Pancreas (tissue), 10 donors: ENCODE data around the gene OTULINL. TPM values are rescaled to one million over a fixed set of nuclear protein-coding genes. Genes with fewer than 3 reads are reported as not detected.
A peak's percentile ranks its signal among the peaks of the same experiment; 100 is the strongest.

Source experiments
- ATAC-seq, 4 donors: fragments of 200-7000 bp; cut with Tn5 transposase; one replicate each; pipeline versions ENCODE4 v1.8.0 to v1.9.1; 2020; ENCODE audit warnings: mild to moderate bottlenecking in 4 of 4, moderate library complexity in 4 of 4
- DNase-seq, 6 donors: peaks; one replicate each; pipeline ENCODE4 v3.0.0-alpha.2; 2020
- FAIRE-seq: peaks from 2 replicates; lab custom pipeline; 2012; peaks lifted over from hg19 to GRCh38; lab: Jason Lieb, UNC
- H3K27ac ChIP-seq, 4 donors: fragments of 200-600 bp; sonication (generic); 1 replicate in 3 of 4; 2 replicates in 1 of 4; pipeline versions ENCODE4 v1.5.0 to v1.8.0; 2020
- H3K27me3 ChIP-seq, 4 donors: fragments of 200-600 bp; one replicate each; pipeline ENCODE4 v1.8.0; 2021
- H3K36me3 ChIP-seq, 3 donors: fragments of 200-600 bp; sonication (generic) in 1 of 3; one replicate each; pipeline versions ENCODE4 v1.5.0 to v1.8.0; 2020 to 2021
- H3K4me1 ChIP-seq, 3 donors: fragments of 200-600 bp; one replicate each; pipeline ENCODE4 v1.8.0; 2021
- H3K4me3 ChIP-seq, 4 donors: fragments of 200-600 bp; sonication (generic) in 2 of 4; one replicate each; pipeline versions ENCODE4 v1.5.0 to v1.8.0; 2020 to 2021
- H3K9me3 ChIP-seq, 4 donors: fragments of 200-600 bp; one replicate each; pipeline ENCODE4 v1.8.0; 2021
- whole genome bisulfite sequencing, 2 donors: extraction: QIAGEN DNeasy Blood & Tissue Kit; methylation state at CpG; one replicate each; pipeline ENCODE4 v1.1.7; 2013; 5-methylcytosine and 5-hydroxymethylcytosine counted together
- intact Hi-C, 3 donors: fragments of 100-400 bp; cut with DNase I; formaldehyde crosslinking; loops; one replicate each; pipeline versions ENCODE4 v1.11.1 to v1.14.2; 2022
- polyA plus RNA-seq, 2 donors: library from polyadenylated mRNA; stranded (reverse); fragments of 200-250 nt; gene quantifications; one replicate each; pipeline ENCODE4 v1.2.3, GENCODE V29; 2013
- total RNA-seq, 6 donors: library from RNA; stranded (reverse); fragmentation: NEBNext Ultra II Directional in 4 of 6; extraction: Animal tissue kit (Norgen Biotek cat#: 25700) in 4 of 6; gene quantifications; one replicate each; pipeline versions ENCODE4 v1.2.1 to v1.2.4, GENCODE V29; 2021 to 2023
- TF ChIP-seq, protein P1 (sequence below), 4 donors: fragments of 200-600 bp; sonication (generic) in 3 of 4; IDR thresholded peaks; one replicate each; pipeline versions ENCODE4 v1.5.0 to v1.8.0; 2021; ENCODE audit warnings: antibody characterized with exemption in 4 of 4
- donor health status: healthy with polysubstance abuse.
- donor health status: DM: no; HTN: no; CAD: no; lungs with moderate emphysema.
- donor health status: DM: no; HTN: no; CAD: no.
- donor health status: control.
- donor health status: control.
- donor health status: Bipolar disorder and iron deficiency.
- donor health status: DM: yes; HTN: yes; CAD: no.
- donor health status: DM: no; HTN: no; CAD: no.
- donor health status: DM: no; HTN: no; CAD: no.
- donor health status: DM: yes; HTN: yes; CAD: no.

Gene OTULINL
- total and polyA plus RNA-seq, 8 donors, result 4.6 to 24.2 (median 13.0) TPM

DNA sequence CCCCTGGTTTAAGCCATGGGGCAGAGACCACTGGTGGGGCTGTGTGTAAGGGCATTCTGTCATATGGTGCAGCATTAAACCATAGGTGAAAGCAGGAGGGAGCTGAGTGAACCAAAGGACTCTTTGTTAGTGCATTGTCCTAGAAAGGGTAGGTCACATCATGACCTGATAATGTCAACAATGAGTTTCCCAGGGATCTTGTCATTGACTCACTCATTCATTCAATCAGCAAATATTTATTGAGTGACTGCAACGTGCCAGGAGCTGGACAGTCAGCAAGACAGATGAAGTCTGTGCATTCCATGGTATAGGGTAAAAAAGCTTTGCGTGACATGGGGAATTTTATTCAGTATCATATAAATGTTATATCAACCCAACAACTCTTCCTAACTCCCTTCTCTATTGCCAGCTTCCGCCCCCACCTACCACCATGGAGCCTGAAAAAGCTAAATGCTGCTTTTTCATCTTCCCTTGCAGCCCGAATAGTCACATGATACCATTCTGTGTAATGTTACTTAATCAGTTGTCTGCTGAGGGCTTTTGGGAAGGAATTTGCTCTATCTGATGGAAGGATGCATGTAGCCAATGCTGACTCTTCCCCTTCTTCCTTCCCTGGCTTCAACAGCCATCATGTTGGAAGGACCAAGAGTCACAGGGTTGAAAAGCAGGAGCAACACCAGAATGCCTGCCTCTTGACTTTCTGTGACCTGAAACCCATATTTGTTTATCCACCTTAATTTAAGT lies 11.5 kb upstream of the OTULINL start:
- no peak for ATAC-seq
- Histone ChIP-seq H3K9me3 (no peaks in the 10 kb centered on the region), H3K4me3 (no peak overlapping the region), H3K27ac (no peak overlapping the region), H3K27me3 (no peaks in the 10 kb centered on the region), H3K36me3 (no peaks in the 10 kb centered on the region), H3K4me1 (peaks cover 0 to 7% (median 5%) of the 10 kb centered on the region in 3 donors)
- TF ChIP-seq, protein P1, sequence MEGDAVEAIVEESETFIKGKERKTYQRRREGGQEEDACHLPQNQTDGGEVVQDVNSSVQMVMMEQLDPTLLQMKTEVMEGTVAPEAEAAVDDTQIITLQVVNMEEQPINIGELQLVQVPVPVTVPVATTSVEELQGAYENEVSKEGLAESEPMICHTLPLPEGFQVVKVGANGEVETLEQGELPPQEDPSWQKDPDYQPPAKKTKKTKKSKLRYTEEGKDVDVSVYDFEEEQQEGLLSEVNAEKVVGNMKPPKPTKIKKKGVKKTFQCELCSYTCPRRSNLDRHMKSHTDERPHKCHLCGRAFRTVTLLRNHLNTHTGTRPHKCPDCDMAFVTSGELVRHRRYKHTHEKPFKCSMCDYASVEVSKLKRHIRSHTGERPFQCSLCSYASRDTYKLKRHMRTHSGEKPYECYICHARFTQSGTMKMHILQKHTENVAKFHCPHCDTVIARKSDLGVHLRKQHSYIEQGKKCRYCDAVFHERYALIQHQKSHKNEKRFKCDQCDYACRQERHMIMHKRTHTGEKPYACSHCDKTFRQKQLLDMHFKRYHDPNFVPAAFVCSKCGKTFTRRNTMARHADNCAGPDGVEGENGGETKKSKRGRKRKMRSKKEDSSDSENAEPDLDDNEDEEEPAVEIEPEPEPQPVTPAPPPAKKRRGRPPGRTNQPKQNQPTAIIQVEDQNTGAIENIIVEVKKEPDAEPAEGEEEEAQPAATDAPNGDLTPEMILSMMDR (IDR thresholded peaks at IDR 0.05), result no peak
- FAIRE-seq, result no peak
- 67 to 68% methylated on average over 4 of the region's 4 CpGs for WGBS, 2 donors
- no peak for DNase-seq
- intact Hi-C loops, result no loop called here

DNA sequence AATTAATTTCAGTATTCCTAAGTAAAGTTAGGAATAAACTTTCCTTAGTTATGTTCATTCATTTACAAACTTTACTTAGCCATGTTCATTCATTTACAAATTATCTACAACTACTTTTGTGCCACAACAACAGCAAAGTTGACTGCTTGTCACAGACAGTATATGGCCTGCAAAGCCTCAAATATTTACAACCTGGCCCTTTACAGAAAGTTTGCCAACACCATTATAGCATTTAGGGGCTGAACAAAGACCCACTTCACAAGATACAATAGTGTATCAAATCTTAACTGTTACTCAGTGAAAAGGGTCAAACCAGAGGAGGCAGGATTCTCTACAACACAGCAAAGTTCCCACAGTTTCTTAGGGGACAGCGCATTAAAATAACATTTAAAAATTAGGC lies 9.7 kb upstream of the OTULINL start:
- Histone ChIP-seq H3K4me1 (peaks cover 5 to 11% (median 7%) of the 10 kb centered on the region in 3 donors), H3K9me3 (no peaks in the 10 kb centered on the region), H3K4me3 (no peak overlapping the region), H3K36me3 (no peaks in the 10 kb centered on the region), H3K27me3 (no peaks in the 10 kb centered on the region), H3K27ac (no peak overlapping the region)
- FAIRE-seq (no peak), ATAC-seq (no peak), DNase-seq (no peak)
- 100% methylated on average over 1 of the region's 1 CpG for WGBS, 2 donors
- intact Hi-C loops, result no loop called here
- TF ChIP-seq, protein P1 (IDR thresholded peaks at IDR 0.05), result no peak

DNA sequence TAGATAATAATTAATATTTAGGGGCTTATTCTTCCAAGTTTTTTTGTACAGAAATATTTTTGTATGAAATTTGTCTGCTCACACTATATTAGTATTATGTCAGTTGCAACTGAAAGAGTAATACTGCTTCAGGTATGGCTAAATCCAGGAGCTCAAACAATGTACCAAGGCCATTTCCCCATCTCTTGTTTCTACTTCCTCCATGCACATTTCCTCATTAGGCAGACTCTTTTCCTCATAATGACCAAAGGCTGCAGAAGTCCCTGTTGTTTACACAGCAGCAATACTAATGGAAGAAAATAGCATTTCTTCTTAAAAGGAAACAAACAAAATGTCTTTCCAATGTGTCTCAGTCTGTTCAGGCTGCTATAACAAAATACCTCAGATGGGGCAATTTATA lies 9.2 kb upstream of the OTULINL start:
- FAIRE-seq, result no peak
- no peak overlapping the region for H3K4me3 ChIP-seq

DNA sequence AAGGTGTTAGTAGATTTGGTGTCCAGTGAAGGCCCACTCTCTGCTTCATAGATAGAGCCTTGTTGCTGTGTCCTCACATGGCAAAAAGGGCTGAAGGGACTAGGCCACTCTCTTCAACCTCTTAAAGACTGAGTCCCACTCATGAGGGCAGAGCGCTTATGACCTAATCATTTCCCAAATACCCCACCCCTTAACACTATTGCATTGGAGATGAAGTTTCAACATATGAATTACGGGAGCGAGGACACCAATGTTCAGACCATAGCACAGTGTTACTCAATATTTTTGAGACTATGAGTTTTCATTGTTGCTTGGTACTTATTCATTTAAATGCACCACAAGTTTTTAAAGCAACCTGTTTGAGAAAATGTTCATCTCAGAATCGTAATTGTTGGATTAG lies 8.8 kb upstream of the OTULINL start:
- Histone ChIP-seq H3K4me1 (peaks cover 5 to 11% (median 7%) of the 10 kb centered on the region in 3 donors), H3K4me3 (no peak overlapping the region), H3K36me3 (no peaks in the 10 kb centered on the region), H3K9me3 (no peaks in the 10 kb centered on the region), H3K27me3 (no peaks in the 10 kb centered on the region), H3K27ac (no peak overlapping the region)
- intact Hi-C loops, result no loop called here
- DNase-seq (no peak), FAIRE-seq (no peak), ATAC-seq (no peak)
- 98 to 99% methylated on average over 4 of the region's 4 CpGs for WGBS, 2 donors
- TF ChIP-seq, protein P1 (IDR thresholded peaks at IDR 0.05), result no peak

More for the DNA sequence above, 9.2 kb upstream of the OTULINL start:
- DNase-seq (no peak), ATAC-seq (no peak)
- intact Hi-C loops, result no loop called here
- H3K27me3 ChIP-seq, result no peaks in the 10 kb centered on the region
- TF ChIP-seq, protein P1 (IDR thresholded peaks at IDR 0.05), result no peak
- H3K36me3 ChIP-seq, result no peaks in the 10 kb centered on the region
- peaks cover 5 to 11% (median 7%) of the 10 kb centered on the region in 3 donors for H3K4me1 ChIP-seq
- no peak overlapping the region for H3K27ac ChIP-seq
- no peaks in the 10 kb centered on the region for H3K9me3 ChIP-seq

DNA sequence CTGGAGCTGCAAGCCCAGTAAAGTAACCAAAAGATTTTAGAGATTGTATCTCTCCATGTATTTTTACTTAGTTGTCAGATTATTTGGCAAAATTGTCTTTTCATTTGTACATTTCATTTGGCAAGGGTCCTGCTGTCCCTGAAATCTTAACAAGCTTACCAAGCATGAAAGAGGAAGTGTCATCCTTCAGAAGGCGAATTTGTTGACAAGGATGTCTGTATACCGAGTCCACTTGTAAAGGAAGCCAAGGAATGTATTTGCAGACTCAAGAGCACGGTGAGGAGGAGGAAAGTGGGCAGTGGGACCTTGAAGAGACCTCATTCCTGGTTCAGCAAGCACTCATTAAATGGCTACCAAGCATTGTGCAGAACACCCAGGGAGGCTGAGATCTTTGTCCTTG lies 7.5 kb upstream of the OTULINL start:
- Histone ChIP-seq H3K27me3 (no peaks in the 10 kb centered on the region), H3K9me3 (no peaks in the 10 kb centered on the region), H3K4me1 (peaks cover 5 to 11% (median 7%) of the 10 kb centered on the region in 3 donors), H3K27ac (no peak overlapping the region), H3K4me3 (no peak overlapping the region), H3K36me3 (no peaks in the 10 kb centered on the region)
- peak in 1 of 4 donors; percentile 13 for ATAC-seq
- FAIRE-seq, result no peak
- DNase-seq, result no peak
- 70 to 71% methylated on average over 3 of the region's 3 CpGs for WGBS, 2 donors
- TF ChIP-seq, protein P1 (IDR thresholded peaks at IDR 0.05), result no peak
- intact Hi-C loops, result no loop called here
